Muscle layer of colon (tissue), 2 donors: ENCODE measurements around the gene RFXANK.
"Not testable (repeated sequence)": the region's sequence is repeated elsewhere in the genome, so short reads cannot be mapped to it uniquely, and the experiment has no call there.

Experiments
- H3K27ac ChIP-seq: one replicate; pipeline ENCODE4 v1.7.0; 2013; ENCODE audit warnings: low read depth, mild to moderate bottlenecking, low read length, moderate library complexity
- H3K27me3 ChIP-seq, 2 donors: one replicate each; pipeline ENCODE4 v1.7.0; 2013; ENCODE audit warnings: low read length in 2 of 2, mild to moderate bottlenecking in 2 of 2; ENCODE audit not compliant: insufficient read depth in 2 of 2, control insufficient read depth in 1 of 2
- H3K36me3 ChIP-seq: one replicate; pipeline ENCODE4 v1.7.0; 2013; ENCODE audit warnings: mild to moderate bottlenecking, low read length; ENCODE audit not compliant: insufficient read depth
- H3K4me1 ChIP-seq: one replicate; pipeline ENCODE4 v1.7.0; 2013; ENCODE audit warnings: mild to moderate bottlenecking, low read length; ENCODE audit not compliant: insufficient read depth
- H3K4me3 ChIP-seq, 2 donors: one replicate each; pipeline ENCODE4 v1.7.0; 2013; ENCODE audit warnings: low read length in 2 of 2, low read depth in 1 of 2, mild to moderate bottlenecking in 1 of 2, moderate library complexity in 1 of 2
- H3K9ac ChIP-seq: one replicate; pipeline ENCODE4 v1.7.0; 2013; ENCODE audit warnings: low read length
- H3K9me3 ChIP-seq: one replicate; pipeline ENCODE4 v1.7.0; 2013; ENCODE audit warnings: mild to moderate bottlenecking, low read length
- donor health status: abdominal sarcoma.
- donor health status: Adenocarcinoma of cecum.

RFXANK gene

DNA sequence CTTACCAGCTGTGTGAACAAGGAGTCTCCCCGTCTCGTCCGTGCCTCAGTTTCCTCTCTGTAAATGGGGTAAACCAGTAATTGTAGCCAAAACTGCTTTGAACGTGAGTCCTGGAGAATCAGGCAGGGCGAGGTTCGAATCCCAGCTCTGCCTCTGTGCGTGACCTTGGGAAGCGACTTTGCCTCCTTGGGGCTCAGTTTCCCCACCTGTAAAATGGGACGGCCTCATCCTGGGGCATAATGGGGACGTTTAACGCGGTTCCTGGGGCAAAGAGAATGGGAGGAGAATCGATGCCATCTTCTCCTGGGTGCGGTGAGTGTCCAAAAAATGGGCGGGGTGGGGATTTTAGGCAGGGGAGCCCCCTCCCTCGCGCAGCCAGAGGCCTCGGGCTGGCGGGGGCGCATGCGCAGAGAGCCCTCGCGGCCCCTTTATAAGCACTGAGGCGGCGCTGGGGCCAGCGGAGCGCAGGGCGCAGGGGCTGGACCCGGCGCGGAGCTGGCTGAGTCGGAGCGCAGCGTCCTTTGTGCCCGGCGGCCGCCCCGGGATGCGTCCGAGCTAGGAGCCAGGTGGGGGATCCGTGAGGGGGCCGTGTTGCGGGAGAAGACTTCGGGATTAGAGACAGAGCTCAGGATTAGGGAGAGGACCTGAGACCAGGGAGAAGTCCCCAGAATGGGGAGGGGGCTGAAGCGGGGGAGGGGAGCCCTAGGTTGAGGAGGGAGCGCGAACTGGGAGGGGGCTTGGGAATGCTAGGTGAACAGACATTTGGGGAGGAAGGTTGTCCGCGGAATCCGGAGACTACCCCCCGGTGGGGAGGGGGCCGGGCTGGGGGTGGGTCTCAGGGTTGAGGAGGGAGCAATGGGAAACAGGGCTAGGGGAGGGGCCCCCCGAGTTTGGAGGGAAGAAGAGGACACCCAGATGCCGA lies 19.7 kb downstream of the RFXANK start, which contains the start of gene NCAN:
TSS of gene NCAN (plus strand) at position 460 of the 922 bp plus-strand sequence. CDS start 4,996 bp downstream, outside the sequence.
- H3K4me3 ChIP-seq = no peak within 1 kb of the TSS
- no peaks in the 10 kb centered on the region for H3K9me3 ChIP-seq
- no peak within 1 kb of the TSS for H3K9ac ChIP-seq
- H3K4me1 ChIP-seq = no peaks in the 10 kb centered on the region
- H3K36me3 ChIP-seq = no peaks in the 10 kb centered on the region
- peaks cover 5 to 43% of the 10 kb centered on the region in 2 donors for H3K27me3 ChIP-seq
- no peak within 1 kb of the TSS for H3K27ac ChIP-seq

DNA sequence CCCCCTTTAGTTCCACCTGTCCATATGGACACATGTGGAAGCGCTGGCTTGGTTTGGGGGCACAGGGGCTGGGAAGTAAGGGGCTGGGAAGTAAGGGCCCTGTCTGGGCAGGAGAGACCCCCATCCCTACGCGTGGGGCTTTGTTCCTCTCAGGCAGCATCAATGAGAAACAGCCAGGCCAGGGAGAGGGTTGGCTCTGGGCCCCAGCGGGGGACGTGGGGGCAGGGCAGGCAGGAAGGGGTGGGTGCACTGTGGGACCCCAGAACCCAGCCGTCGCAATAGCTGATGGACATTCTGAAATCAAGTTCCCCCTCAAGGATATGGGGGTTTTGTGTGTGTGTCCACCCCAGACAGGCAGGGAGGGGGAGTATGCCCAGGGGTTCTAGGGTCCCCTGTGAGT lies 20.9 kb downstream of the RFXANK start:
- no peaks in the 10 kb centered on the region for H3K36me3 ChIP-seq
- H3K9me3 ChIP-seq = no peaks in the 10 kb centered on the region
- H3K27ac ChIP-seq = no peak overlapping the region
- peaks cover 5 to 42% of the 10 kb centered on the region in 2 donors for H3K27me3 ChIP-seq
- no peak overlapping the region for H3K9ac ChIP-seq
- no peaks in the 10 kb centered on the region for H3K4me1 ChIP-seq
- H3K4me3 ChIP-seq = no peak overlapping the region

DNA sequence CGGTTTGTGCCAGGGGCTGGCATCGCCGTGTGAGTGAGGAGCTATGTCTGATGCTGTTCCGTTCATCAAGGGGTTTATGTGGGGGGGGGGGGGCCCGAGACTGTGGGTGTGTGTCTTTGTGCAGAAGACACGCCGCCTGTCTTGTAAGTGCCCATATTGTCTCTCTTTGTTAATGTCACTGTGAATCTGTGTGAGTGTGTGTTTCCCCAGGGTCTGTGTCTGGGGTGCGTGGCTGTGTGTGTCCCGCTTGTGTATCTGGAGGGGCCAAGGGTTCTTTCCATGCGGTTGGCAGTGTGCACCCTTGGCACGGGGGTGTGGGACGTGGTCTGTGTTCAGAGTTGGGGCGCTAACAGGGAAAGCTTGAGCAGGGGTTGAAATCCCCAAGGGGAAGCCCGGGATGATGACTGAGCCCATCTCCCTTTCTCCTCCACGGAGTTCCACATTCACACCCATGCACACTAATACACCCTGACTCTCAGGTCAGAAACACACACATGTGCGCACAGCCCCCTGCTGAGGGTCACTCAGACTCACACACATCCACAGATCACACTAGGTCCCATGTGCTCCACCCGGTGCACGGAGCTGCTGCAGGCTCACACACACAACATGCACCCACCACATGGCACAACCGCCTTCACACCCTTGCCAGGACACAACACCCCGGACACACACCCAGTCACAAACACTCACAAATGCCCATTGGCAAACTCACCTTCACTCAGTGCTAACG lies 21.5 kb downstream of the RFXANK start:
- Histone ChIP-seq H3K9ac (no peak overlapping the region), H3K4me1 (no peaks in the 10 kb centered on the region), H3K4me3 (no peak overlapping the region), H3K27ac (no peak overlapping the region), H3K9me3 (no peaks in the 10 kb centered on the region), H3K27me3 (peaks cover 5 to 40% of the 10 kb centered on the region in 2 donors), H3K36me3 (no peaks in the 10 kb centered on the region)

DNA sequence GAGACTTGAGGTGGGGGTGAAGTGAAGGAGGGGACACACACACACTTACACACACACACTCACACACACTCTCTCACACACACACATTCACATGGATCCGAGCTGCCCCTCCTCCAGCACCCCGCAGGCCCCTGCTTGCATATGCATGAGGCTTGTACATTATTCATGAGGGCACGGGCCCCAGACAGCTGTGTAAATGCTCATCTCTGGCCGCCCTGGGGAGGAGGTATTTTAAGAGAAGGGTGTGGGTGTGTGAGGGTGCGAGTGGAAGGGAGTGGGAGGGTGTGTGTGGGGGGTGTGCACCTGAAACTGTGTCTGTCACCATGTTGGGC lies 22.1 kb downstream of the RFXANK start:
- Histone ChIP-seq H3K9me3 (no peaks in the 10 kb centered on the region), H3K36me3 (no peaks in the 10 kb centered on the region), H3K27ac (no peak overlapping the region), H3K9ac (no peak overlapping the region), H3K27me3 (peaks cover 5 to 40% of the 10 kb centered on the region in 2 donors), H3K4me1 (no peaks in the 10 kb centered on the region), H3K4me3 (no peak overlapping the region)

DNA sequence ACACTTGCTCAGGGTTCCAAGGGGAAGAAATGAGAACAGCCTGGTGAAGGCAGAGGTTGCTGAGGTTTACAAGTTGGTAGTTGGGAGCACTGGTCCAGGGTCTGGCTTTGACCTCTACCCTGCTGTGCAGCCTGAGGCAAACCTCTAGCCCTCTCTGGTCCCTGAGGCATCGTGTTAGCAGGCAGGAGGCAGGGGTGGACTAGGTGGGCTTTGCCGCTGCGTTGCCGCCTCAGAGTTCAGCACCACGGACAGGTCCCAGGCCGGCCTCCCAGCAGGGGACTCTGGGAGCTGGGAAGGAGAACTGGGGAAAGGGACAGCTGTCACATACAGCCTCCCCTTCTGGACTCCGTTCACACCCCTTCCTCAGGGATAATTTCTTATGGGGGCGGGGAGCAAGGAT lies 22.8 kb downstream of the RFXANK start:
- H3K9me3 ChIP-seq = no peaks in the 10 kb centered on the region
- H3K27ac ChIP-seq = no peak overlapping the region
- no peaks in the 10 kb centered on the region for H3K4me1 ChIP-seq
- H3K36me3 ChIP-seq = no peaks in the 10 kb centered on the region
- H3K4me3 ChIP-seq = no peak overlapping the region
- peaks cover 5 to 40% of the 10 kb centered on the region in 2 donors for H3K27me3 ChIP-seq
- H3K9ac ChIP-seq = no peak overlapping the region

DNA sequence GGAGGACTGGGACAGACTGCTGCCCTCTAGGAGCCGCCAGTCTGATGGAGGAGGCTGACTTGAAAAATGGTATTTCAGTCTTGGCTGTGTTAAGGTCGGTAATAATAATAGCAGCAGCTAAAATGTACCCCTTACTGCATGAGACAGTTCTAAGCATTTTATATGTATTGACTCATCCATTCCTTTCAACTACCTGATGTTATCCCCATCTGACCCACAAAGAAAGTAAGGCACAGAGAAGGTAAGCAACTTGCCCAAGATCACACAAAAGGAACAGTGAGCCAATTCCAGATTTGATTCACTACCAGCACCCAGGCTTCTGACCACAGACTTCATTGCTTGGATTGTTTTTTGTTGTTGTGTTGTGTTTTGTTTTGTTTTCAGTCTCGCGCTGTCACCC lies 23.7 kb downstream of the RFXANK start:
- Histone ChIP-seq H3K27me3 (peaks cover 5 to 40% of the 10 kb centered on the region in 2 donors), H3K9ac (no peak overlapping the region), H3K27ac (no peak overlapping the region), H3K36me3 (no peaks in the 10 kb centered on the region), H3K4me1 (no peaks in the 10 kb centered on the region), H3K9me3 (no peaks in the 10 kb centered on the region), H3K4me3 (no peak overlapping the region)

DNA sequence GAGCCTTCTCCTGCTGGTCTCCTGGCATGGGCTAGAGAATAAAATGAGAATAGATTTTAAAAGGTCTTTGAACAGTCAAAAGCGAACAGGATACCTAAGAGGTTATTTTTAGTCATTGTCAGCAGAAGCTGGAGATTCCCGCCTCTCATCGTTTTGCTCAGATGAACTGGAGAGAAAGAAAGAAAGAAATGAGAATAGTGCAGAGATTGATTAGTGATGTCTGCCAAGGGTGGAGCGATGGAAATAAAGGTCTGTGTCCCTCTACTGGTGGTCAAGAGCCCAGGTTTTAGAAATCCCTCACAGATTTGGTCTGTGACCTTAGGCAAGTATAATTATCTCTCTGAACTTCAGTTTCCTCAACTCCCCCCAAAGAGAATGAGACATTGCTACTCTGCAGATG lies 25.0 kb downstream of the RFXANK start:
- peaks cover 0 to 31% of the 10 kb centered on the region in 2 donors for H3K27me3 ChIP-seq
- H3K27ac ChIP-seq = no peak overlapping the region
- H3K4me1 ChIP-seq = no peaks in the 10 kb centered on the region
- no peaks in the 10 kb centered on the region for H3K36me3 ChIP-seq
- H3K9me3 ChIP-seq = no peaks in the 10 kb centered on the region
- H3K4me3 ChIP-seq = no peak overlapping the region
- no peak overlapping the region for H3K9ac ChIP-seq

DNA sequence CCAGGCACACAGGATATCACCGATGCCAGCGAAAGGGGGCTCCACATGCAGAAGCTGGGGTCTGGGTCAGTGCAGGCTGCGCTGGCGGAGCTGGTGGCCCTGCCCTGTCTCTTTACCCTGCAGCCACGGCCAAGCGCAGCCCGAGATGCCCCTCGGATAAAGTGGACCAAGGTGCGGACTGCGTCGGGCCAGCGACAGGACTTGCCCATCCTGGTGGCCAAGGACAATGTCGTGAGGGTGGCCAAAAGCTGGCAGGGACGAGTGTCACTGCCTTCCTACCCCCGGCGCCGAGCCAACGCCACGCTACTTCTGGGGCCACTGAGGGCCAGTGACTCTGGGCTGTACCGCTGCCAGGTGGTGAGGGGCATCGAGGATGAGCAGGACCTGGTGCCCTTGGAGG lies 26.9 kb downstream of the RFXANK start:
- Histone ChIP-seq H3K27ac (no peak overlapping the region), H3K36me3 (no peaks in the 10 kb centered on the region), H3K27me3 (peaks cover 0 to 17% of the 10 kb centered on the region in 2 donors), H3K9me3 (no peaks in the 10 kb centered on the region), H3K9ac (no peak overlapping the region), H3K4me1 (no peaks in the 10 kb centered on the region), H3K4me3 (no peak overlapping the region)

DNA sequence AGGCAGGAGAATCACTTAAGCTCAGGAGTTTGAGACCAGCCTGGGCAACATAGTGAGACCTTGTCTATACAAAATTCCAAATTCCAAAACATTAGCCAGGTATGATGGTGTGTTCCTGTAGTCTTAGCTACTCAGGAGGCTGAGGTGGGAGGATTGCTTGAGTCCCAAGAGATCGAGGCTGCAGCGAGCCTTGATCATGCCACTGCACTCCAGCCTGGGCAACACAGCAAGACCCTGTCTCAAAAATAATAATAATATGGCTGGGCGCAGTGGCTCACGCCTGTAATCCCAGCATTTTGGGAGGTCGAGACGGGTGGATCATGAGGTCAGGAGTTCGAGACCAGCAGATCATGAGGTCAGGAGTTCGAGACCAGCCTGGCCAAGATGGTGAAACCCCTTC lies 28.9 kb downstream of the RFXANK start:
- H3K27ac ChIP-seq, H3K9me3 ChIP-seq, H3K4me3 ChIP-seq, H3K9ac ChIP-seq, H3K4me1 ChIP-seq, H3K36me3 ChIP-seq: not testable (repeated sequence)
- H3K27me3 ChIP-seq = peaks cover 13 to 23% of the 10 kb centered on the region in 2 donors

DNA sequence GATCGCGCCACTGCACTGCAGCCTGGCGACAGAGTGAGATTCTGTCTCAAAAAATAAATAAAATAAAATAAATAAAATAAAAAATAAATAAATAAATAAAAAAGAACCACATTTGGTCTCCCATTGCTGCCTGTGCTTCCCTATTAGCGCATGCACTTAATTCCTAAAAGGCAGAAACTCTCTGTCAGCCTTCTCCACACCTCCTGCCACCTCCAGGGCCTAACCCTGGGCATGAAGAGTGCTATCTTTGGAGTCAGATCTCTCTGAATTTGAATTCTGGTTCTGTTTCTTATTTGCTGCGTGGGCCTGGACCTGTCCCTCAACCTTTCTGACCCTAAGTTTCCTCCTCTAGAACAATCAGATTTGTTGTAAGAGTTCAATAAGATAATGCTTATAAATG lies 31.0 kb downstream of the RFXANK start:
- Histone ChIP-seq H3K27me3 (peaks cover 13 to 43% of the 10 kb centered on the region in 2 donors), H3K36me3 (no peaks in the 10 kb centered on the region), H3K27ac (no peak overlapping the region), H3K4me3 (no peak overlapping the region), H3K4me1 (no peaks in the 10 kb centered on the region), H3K9ac (no peak overlapping the region), H3K9me3 (no peaks in the 10 kb centered on the region)

DNA sequence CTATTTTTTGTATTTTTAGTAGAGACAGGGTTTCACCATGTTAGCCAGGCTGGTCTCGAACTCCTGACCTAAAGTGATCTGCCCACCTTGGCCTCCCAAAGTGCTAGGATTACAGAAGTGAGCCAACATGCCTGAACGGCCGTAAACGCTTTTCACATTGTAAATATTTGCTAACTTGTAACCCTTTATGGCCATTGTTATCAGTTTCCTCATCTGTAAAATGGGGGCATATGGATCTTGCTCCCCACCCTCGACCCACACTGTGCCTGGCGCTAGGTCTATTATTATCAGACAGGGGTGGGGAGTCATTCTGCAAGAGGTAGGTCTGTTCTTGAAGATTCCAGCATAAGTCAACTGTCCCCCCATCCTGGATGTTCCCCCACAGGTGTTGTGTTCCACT lies 31.6 kb downstream of the RFXANK start:
- Histone ChIP-seq H3K36me3 (no peaks in the 10 kb centered on the region), H3K9ac (no peak overlapping the region), H3K9me3 (no peaks in the 10 kb centered on the region), H3K4me1 (no peaks in the 10 kb centered on the region), H3K4me3 (no peak overlapping the region), H3K27ac (no peak overlapping the region), H3K27me3 (peaks cover 13 to 43% of the 10 kb centered on the region in 2 donors)
